ENCODE data around the gene HDAC9.
"Not testable (repeated sequence)": the region's sequence is repeated elsewhere in the genome, so short reads cannot be mapped to it uniquely, and the experiment has no call there.

The HDAC9 gene

GRCh38 chr7:18903695-18904094 is 408.1 kb downstream of the HDAC9 start:
- no peak for ATAC-seq

- no peak for ATAC-seq
These were observed 409.9 kb downstream of the HDAC9 start for GRCh38 chr7:18905316-18905943.

GRCh38 chr7:18906901-18907300 is 411.4 kb downstream of the HDAC9 start:
- ATAC-seq: no peak

GRCh38 chr7:18913106-18913505 is 417.6 kb downstream of the HDAC9 start:
- ATAC-seq: no peak

- no peak for ATAC-seq
These were observed 421.3 kb downstream of the HDAC9 start for GRCh38 chr7:18916826-18917225.

- no peak for ATAC-seq
These were observed 431.6 kb downstream of the HDAC9 start for GRCh38 chr7:18927134-18927533.

GRCh38 chr7:18936265-18936664 is 440.7 kb downstream of the HDAC9 start:
- ATAC-seq: no peak

GRCh38 chr7:18939771-18940592 is 444.4 kb downstream of the HDAC9 start:
- ATAC-seq: no peak

- ATAC-seq: no peak
These were observed 445.1 kb downstream of the HDAC9 start for GRCh38 chr7:18940593-18941134.

- ATAC-seq: no peak
These were observed 445.7 kb downstream of the HDAC9 start for GRCh38 chr7:18941207-18941606.

- ATAC-seq: no peak
These were observed 453.0 kb downstream of the HDAC9 start for GRCh38 chr7:18948521-18948920.

- no peak for ATAC-seq
These were observed 457.3 kb downstream of the HDAC9 start for GRCh38 chr7:18952846-18953245.

GRCh38 chr7:18958627-18959026 is 463.1 kb downstream of the HDAC9 start:
- no peak for ATAC-seq

- no peak for ATAC-seq
These were observed 465.2 kb downstream of the HDAC9 start for GRCh38 chr7:18960725-18961124.

- no peak for ATAC-seq
These were observed 466.5 kb downstream of the HDAC9 start for GRCh38 chr7:18962031-18962430.

- no peak for ATAC-seq
These were observed 470.1 kb downstream of the HDAC9 start for GRCh38 chr7:18965657-18966056.

GRCh38 chr7:18967755-18968154 is 472.2 kb downstream of the HDAC9 start:
- not testable (repeated sequence) for ATAC-seq

GRCh38 chr7:18971839-18972238 is 476.3 kb downstream of the HDAC9 start:
- ATAC-seq: no peak

- no peak for ATAC-seq
These were observed 479.3 kb downstream of the HDAC9 start for GRCh38 chr7:18974803-18975202.

GRCh38 chr7:18975276-18975675 is 479.7 kb downstream of the HDAC9 start:
- ATAC-seq: no peak

- ATAC-seq: no peak
These were observed 480.2 kb downstream of the HDAC9 start for GRCh38 chr7:18975689-18976280.

- ATAC-seq: no peak
These were observed 481.3 kb downstream of the HDAC9 start for GRCh38 chr7:18976715-18977471.

- no peak for ATAC-seq
These were observed 482.6 kb downstream of the HDAC9 start for GRCh38 chr7:18978108-18978495.
